Caco-2 (cell line): ENCODE data around the gene AKR1E2. TPM values are rescaled to one million over a fixed set of nuclear protein-coding genes. Genes with fewer than 3 reads are reported as not detected.

Source experiments
- BruUV-seq: library from RNA; stranded (reverse); fragments of 400-500 nt; replicated peaks from 2 replicates; lab custom pipeline; 2021; lab: Mats Ljungman, UMichigan
- CTCF ChIA-PET: fragments of 300-600 bp; sonication (Branson Sonifier 250); formaldehyde crosslinking; loops from one replicate; lab custom pipeline; 2022; ENCODE audit warnings: antibody characterized with exemption; lab: Charles Lee
- POLR2A ChIA-PET: fragments of 300-600 bp; sonication (Branson Sonifier 250); formaldehyde crosslinking; loops from one replicate; lab custom pipeline; 2022; ENCODE audit warnings: antibody characterized with exemption; lab: Charles Lee
- DNase-seq, 2 experiments: peaks; one replicate each; pipeline versions ENCODE4 v3.0.0 to v3.0.0-alpha.2; 2020 to 2022
- H3K27me3 ChIP-seq: replicated peaks from 2 replicates; pipeline ENCODE4 v1.6.0; 2011; ENCODE audit warnings: low read length; ENCODE audit not compliant: control insufficient read depth, insufficient read depth
- H3K36me3 ChIP-seq: 2 replicates; pipeline ENCODE4 v1.5.1; 2011; ENCODE audit warnings: low read length; ENCODE audit not compliant: control insufficient read depth, insufficient read depth
- H3K4me1 ChIP-seq: fragments of 250-450 bp; sonication (Bioruptor Pico); 2 replicates; pipeline ENCODE4 v1.5.1; 2020; ENCODE audit warnings: mild to moderate bottlenecking
- H3K4me3 ChIP-seq: 2 replicates; pipeline ENCODE4 v1.5.1; 2011; ENCODE audit warnings: low read depth, mild to moderate bottlenecking, control low read depth, low read length
- H3K9me3 ChIP-seq: fragments of 250-450 bp; sonication (Bioruptor Pico); 2 replicates; pipeline ENCODE4 v1.5.1; 2020; ENCODE audit warnings: mild to moderate bottlenecking, moderate library complexity
- H3K27ac Mint-ChIP-seq: one replicate; pipeline ENCODE4 v1.8.0; 2022; ENCODE audit warnings: mixed read lengths; ENCODE audit not compliant: unreplicated experiment
- H3K27me3 Mint-ChIP-seq: one replicate; pipeline ENCODE4 v1.8.0; 2022; ENCODE audit warnings: mixed read lengths; ENCODE audit not compliant: insufficient read depth, unreplicated experiment
- H3K36me3 Mint-ChIP-seq: one replicate; pipeline ENCODE4 v1.8.0; 2022; ENCODE audit warnings: mild to moderate bottlenecking, mixed read lengths; ENCODE audit not compliant: insufficient read depth, unreplicated experiment
- H3K4me1 Mint-ChIP-seq: one replicate; pipeline ENCODE4 v1.8.0; 2022; ENCODE audit warnings: low read depth, mixed read lengths; ENCODE audit not compliant: unreplicated experiment
- H3K4me3 Mint-ChIP-seq: one replicate; pipeline ENCODE4 v1.8.0; 2022; ENCODE audit warnings: mild to moderate bottlenecking, moderate library complexity, mixed read lengths; ENCODE audit not compliant: unreplicated experiment
- H3K9me3 Mint-ChIP-seq: one replicate; pipeline ENCODE4 v1.8.0; 2022; ENCODE audit warnings: mixed read lengths; ENCODE audit not compliant: unreplicated experiment
- intact Hi-C: fragments of 100-400 bp; cut with micrococcal nuclease; formaldehyde crosslinking; loops from one replicate; pipeline ENCODE4 v1.10.0; 2022; ENCODE audit not compliant: unreplicated experiment
- total RNA-seq: library from RNA; stranded (reverse); gene quantifications from 2 replicates; pipeline ENCODE4 v1.2.3, GENCODE V29; 2022
- TF ChIP-seq, protein P1 (sequence below), 2 experiments: fragments of 200-600 bp in 1 of 2; IDR thresholded peaks; 1 replicate in 1 of 2; 2 replicates in 1 of 2; pipeline versions ENCODE4 v1.5.1 to v1.8.0; 2011 to 2022; ENCODE audit warnings: antibody characterized with exemption in 1 of 2, control low read depth in 1 of 2, inconsistent platforms in 1 of 2, low read depth in 1 of 2, low read length in 1 of 2, mild to moderate bottlenecking in 1 of 2, moderate library complexity in 1 of 2; ENCODE audit not compliant: insufficient read depth in 1 of 2, severe bottlenecking in 1 of 2, unreplicated experiment in 1 of 2

Gene AKR1E2
- total RNA-seq, 1 experiment from 2014 or later = 68.3 TPM

DNA sequence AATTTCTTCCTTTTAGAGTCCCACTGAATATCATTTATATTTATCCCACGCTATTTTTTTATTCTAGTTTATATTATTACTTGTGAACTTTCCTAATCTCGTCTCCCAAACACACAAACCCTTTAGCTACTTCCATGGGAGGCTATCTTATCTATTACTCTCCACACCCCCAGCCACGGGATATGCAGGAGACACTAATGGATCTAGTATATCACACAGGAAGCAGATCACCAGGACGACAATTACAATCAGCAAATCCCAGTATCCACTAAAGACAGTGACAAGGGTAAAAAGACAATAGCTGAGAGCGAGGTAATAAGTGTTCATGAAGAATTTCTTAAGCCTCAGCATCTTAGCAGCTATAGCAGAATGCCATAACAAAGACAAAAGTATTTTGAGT, 3.8 kb upstream of the AKR1E2 start:
- H3K36me3 ChIP-seq = no peaks in the 10 kb centered on the region
- intact Hi-C loops = loop anchor here (10.0 kb wide), 1 partner anchor 803 kb away; no protein-coding TSS in a partner anchor
- TF ChIP-seq, protein P1, sequence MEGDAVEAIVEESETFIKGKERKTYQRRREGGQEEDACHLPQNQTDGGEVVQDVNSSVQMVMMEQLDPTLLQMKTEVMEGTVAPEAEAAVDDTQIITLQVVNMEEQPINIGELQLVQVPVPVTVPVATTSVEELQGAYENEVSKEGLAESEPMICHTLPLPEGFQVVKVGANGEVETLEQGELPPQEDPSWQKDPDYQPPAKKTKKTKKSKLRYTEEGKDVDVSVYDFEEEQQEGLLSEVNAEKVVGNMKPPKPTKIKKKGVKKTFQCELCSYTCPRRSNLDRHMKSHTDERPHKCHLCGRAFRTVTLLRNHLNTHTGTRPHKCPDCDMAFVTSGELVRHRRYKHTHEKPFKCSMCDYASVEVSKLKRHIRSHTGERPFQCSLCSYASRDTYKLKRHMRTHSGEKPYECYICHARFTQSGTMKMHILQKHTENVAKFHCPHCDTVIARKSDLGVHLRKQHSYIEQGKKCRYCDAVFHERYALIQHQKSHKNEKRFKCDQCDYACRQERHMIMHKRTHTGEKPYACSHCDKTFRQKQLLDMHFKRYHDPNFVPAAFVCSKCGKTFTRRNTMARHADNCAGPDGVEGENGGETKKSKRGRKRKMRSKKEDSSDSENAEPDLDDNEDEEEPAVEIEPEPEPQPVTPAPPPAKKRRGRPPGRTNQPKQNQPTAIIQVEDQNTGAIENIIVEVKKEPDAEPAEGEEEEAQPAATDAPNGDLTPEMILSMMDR (IDR thresholded peaks at IDR 0.05; ENCODE audit: insufficient read depth in 1 of 2, low read depth in 1 of 2, low read length in 1 of 2, severe bottlenecking in 1 of 2, unreplicated experiment in 1 of 2) = no peak
- H3K4me1 Mint-ChIP-seq = peaks cover 7% of the 10 kb centered on the region
- BruUV-seq = no TSS peak
- ChIA-PET CTCF (no interaction called here), POLR2A (no interaction called here)
- H3K4me1 ChIP-seq = peaks cover 6% of the 10 kb centered on the region
- H3K9me3 Mint-ChIP-seq = no peaks in the 10 kb centered on the region
- H3K27ac Mint-ChIP-seq = no peak overlapping the region
- H3K4me3 Mint-ChIP-seq = no peak overlapping the region
- no peaks in the 10 kb centered on the region for H3K27me3 ChIP-seq
- H3K9me3 ChIP-seq = no peaks in the 10 kb centered on the region
- no peak for DNase-seq
- H3K27me3 Mint-ChIP-seq = peaks cover 13% of the 10 kb centered on the region
- H3K36me3 Mint-ChIP-seq = peaks cover 12% of the 10 kb centered on the region
- H3K4me3 ChIP-seq = no peak overlapping the region

DNA sequence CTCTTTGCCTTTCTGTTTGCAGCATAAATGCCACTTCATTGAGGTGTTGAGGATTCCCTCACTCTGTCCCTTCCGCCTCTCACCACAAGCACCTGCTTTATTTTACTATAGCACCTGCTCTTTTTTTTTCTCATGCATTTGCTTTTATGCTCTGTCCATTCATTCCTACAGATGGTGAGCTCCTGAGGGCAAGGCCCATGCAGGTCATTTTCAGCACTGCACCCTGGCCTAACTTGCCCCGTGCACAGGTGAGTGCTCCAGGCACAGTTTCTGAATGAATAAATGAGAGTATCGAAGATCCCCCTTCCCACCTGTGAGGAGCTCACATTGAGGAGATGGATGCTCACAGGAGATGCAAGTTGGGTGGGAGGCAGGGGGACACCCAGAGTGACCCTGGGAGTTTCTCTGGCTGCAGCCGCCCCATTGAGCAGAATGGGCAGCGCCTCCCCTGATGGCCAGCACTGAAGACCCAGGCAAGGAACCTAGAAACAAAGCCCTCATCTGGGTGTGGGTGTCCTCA, 1.2 kb upstream of the AKR1E2 start:
- ChIA-PET POLR2A (no interaction called here), CTCF (interaction anchor here (4.3 kb wide), 1 partner anchor 10 kb away, joined by 52 read pairs; no protein-coding TSS in a partner anchor)
- H3K4me3 ChIP-seq = no peak overlapping the region
- H3K9me3 Mint-ChIP-seq = no peaks in the 10 kb centered on the region
- H3K9me3 ChIP-seq = no peaks in the 10 kb centered on the region
- H3K36me3 Mint-ChIP-seq = peaks cover 12% of the 10 kb centered on the region
- intact Hi-C loops = loop anchor here (10.0 kb wide), 1 partner anchor 800 kb away; no protein-coding TSS in a partner anchor
- no peaks in the 10 kb centered on the region for H3K36me3 ChIP-seq
- TF ChIP-seq, protein P1 (IDR thresholded peaks at IDR 0.05; ENCODE audit: insufficient read depth in 1 of 2, low read depth in 1 of 2, low read length in 1 of 2, severe bottlenecking in 1 of 2, unreplicated experiment in 1 of 2) = no peak
- H3K27me3 Mint-ChIP-seq = peaks cover 9% of the 10 kb centered on the region
- DNase-seq = no peak
- peaks cover 12% of the 10 kb centered on the region for H3K4me1 Mint-ChIP-seq
- H3K4me3 Mint-ChIP-seq = peak overlapping the region; percentile 59
- H3K27ac Mint-ChIP-seq = no peak overlapping the region
- H3K4me1 ChIP-seq = peaks cover 19% of the 10 kb centered on the region
- H3K27me3 ChIP-seq = no peaks in the 10 kb centered on the region
- TSS peak; percentile 53 for BruUV-seq

DNA sequence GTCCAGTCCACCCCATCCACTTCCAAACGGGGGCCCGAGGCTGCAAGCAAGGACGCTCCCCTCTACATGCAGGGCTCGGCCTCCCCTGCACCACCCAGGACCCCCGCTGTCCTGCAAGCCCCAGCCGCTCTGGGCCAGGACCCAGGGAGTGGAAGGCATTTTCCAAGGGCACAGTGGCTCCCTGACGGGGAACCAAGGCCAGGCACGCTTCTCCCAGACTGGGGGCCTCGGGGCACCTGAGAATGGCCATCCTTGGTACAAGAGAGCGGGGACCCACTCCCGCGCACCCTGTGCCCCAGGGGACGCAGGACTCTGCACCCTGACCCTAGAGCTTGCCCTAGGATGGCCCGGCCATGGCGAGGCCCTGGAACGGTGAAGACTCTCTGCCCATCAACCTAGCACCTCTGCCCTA, 545 bp upstream of the AKR1E2 start:
- Histone ChIP-seq H3K36me3 (0 out of 2 replicates have a peak, but pooled peaks cover under 1% of the 10 kb centered on the region), H3K27me3 (no peaks in the 10 kb centered on the region), H3K4me3 (peak overlapping the region; percentile 56), H3K4me1 (peaks cover 19% of the 10 kb centered on the region), H3K9me3 (no peaks in the 10 kb centered on the region)
- ChIA-PET POLR2A (interaction anchor here (0.5 to 1.2 kb wide), 10 partner anchors 10 to 995 kb away, joined by 3 to 4 read pairs (median 3); no protein-coding TSS in a partner anchor), CTCF (interaction anchor here (0.6 to 4.3 kb wide), 6 partner anchors 11 to 609 kb away, joined by 3 to 52 read pairs (median 6); no protein-coding TSS in a partner anchor)
- Mint-ChIP-seq H3K9me3 (no peaks in the 10 kb centered on the region), H3K4me1 (peaks cover 12% of the 10 kb centered on the region), H3K27me3 (peaks cover 9% of the 10 kb centered on the region), H3K4me3 (peak overlapping the region; percentile 98), H3K27ac (peak overlapping the region; percentile 94), H3K36me3 (peaks cover 16% of the 10 kb centered on the region)
- no TSS peak for BruUV-seq
- no peak for DNase-seq
- intact Hi-C loops = loop anchor here (10.0 kb wide), 1 partner anchor 799 kb away; no protein-coding TSS in a partner anchor
- TF ChIP-seq, protein P1 (IDR thresholded peaks at IDR 0.05; ENCODE audit: insufficient read depth in 1 of 2, low read depth in 1 of 2, low read length in 1 of 2, severe bottlenecking in 1 of 2, unreplicated experiment in 1 of 2) = no peak
